ENCODE measurements around the gene IFT27. TPM values are rescaled to one million over a fixed set of nuclear protein-coding genes. Genes with fewer than 3 reads are reported as not detected.

The IFT27 gene
- total RNA-seq, 1 experiment from 2014 or later, result 23.2 TPM

GRCh38 chr22:36797911-36798673 is 22.2 kb upstream of the IFT27 start:
- CTCF ChIA-PET, result no interaction called here

GRCh38 chr22:36797374-36797773 is 21.5 kb upstream of the IFT27 start:
- no TSS peak for BruUV-seq (replicated peaks)
- Histone ChIP-seq H3K27me3 (ENCODE audit: insufficient read depth, low read length) (peaks cover 4% of the 10 kb centered on the region; the same call in 1 of the 2 replicates), H3K79me2 (ENCODE audit: insufficient read depth, low read length) (no peaks in the 10 kb centered on the region), H3K4me2 (ENCODE audit: low read length) (no peak overlapping the region), H3K9me3 (ENCODE audit: control insufficient read depth in 1 of 2, insufficient read depth in 1 of 2, low read depth in 1 of 2, low read length in 2 of 2) (no peaks in the 10 kb centered on the region), H3K9me2 (ENCODE audit: insufficient read depth) (no peaks in the 10 kb centered on the region), H3K9ac (ENCODE audit: low read length) (no peak overlapping the region), H3K4me1 (ENCODE audit: control insufficient read depth in 1 of 2, insufficient read depth in 2 of 2, low read length in 2 of 2) (no peaks in the 10 kb centered on the region), H2AFZ (ENCODE audit: low read depth, low read length, poor library complexity, severe bottlenecking) (no peak overlapping the region), H3K4me3 (replicated peaks in 1 of 2; ENCODE audit: low read depth in 1 of 2, low read length in 2 of 2) (no peak overlapping the region), H4K20me1 (ENCODE audit: insufficient read depth) (no peaks in the 10 kb centered on the region), H3K27ac (ENCODE audit: low read depth, low read length) (no peak overlapping the region), H3K36me3 (ENCODE audit: control insufficient read depth in 1 of 2, insufficient read depth in 2 of 2, low read length in 2 of 2) (no peaks in the 10 kb centered on the region)
- TF ChIP-seq SRF (IDR thresholded peaks at IDR 0.05; ENCODE audit: low read depth) (no peak), POLR2AphosphoS5 (IDR thresholded peaks at IDR 0.05; ENCODE audit: low read depth, low read length) (no peak), SP1 (IDR thresholded peaks at IDR 0.05; ENCODE audit: low read depth) (no peak), ZNF274 (IDR thresholded peaks at IDR 0.05; ENCODE audit: low read depth, low read length) (no peak), SIN3A (IDR thresholded peaks at IDR 0.05; ENCODE audit: low read depth) (no peak), ZFX (IDR thresholded peaks at IDR 0.05) (no peak), CBX3 (IDR thresholded peaks at IDR 0.05; ENCODE audit: low read depth) (no peak), POLR2A (IDR thresholded peaks at IDR 0.05; ENCODE audit: borderline replicate concordance, extremely low read depth, insufficient read depth, insufficient read length) (no peak), EGR1 (IDR thresholded peaks at IDR 0.05; ENCODE audit: low read depth) (no peak), FOSL1 (IDR thresholded peaks at IDR 0.05; ENCODE audit: low read depth) (no peak), CTCF (IDR thresholded peaks at IDR 0.05 in 2 of 3, conservative IDR thresholded peaks at IDR 0.05 in 1 of 3; ENCODE audit: borderline replicate concordance in 1 of 3, insufficient read depth in 1 of 3, low read depth in 2 of 3, low read length in 2 of 3) (no peak), RAD21 (IDR thresholded peaks at IDR 0.05; ENCODE audit: low read depth) (no peak), MAX (IDR thresholded peaks at IDR 0.05) (no peak), CEBPB (IDR thresholded peaks at IDR 0.05; ENCODE audit: low read depth) (no peak), EZH2phosphoT487 (IDR thresholded peaks at IDR 0.05; ENCODE audit: borderline replicate concordance) (no peak), ELF1 (IDR thresholded peaks at IDR 0.05; ENCODE audit: borderline replicate concordance, low read depth) (no peak)
- POLR2A ChIA-PET, result no interaction called here
- RAD21 ChIA-PET (ENCODE audit: low non-redundant PET in 1 of 2, low total read pairs in 2 of 2, uncharacterized antibody in 2 of 2, unreplicated experiment in 2 of 2), result no interaction called here
- CTCF ChIA-PET, result no interaction called here
- intact Hi-C loops (cut with micrococcal nuclease), result no loop called here
- ATAC-seq, result no peak
- no peak for DNase-seq (ENCODE audit: low read depth, low spot score)

More at GRCh38 chr22:36797911-36798673, 22.2 kb upstream of the IFT27 start:
- Histone ChIP-seq H3K4me2 (ENCODE audit: low read length) (no peak overlapping the region), H3K27ac (ENCODE audit: low read depth, low read length) (no peak overlapping the region), H3K4me1 (ENCODE audit: control insufficient read depth in 1 of 2, insufficient read depth in 2 of 2, low read length in 2 of 2) (no peaks in the 10 kb centered on the region), H4K20me1 (ENCODE audit: insufficient read depth) (no peaks in the 10 kb centered on the region), H3K36me3 (ENCODE audit: control insufficient read depth in 1 of 2, insufficient read depth in 2 of 2, low read length in 2 of 2) (no peaks in the 10 kb centered on the region), H3K9me2 (ENCODE audit: insufficient read depth) (no peaks in the 10 kb centered on the region), H3K9ac (ENCODE audit: low read length) (no peak overlapping the region), H3K79me2 (ENCODE audit: insufficient read depth, low read length) (no peaks in the 10 kb centered on the region), H3K27me3 (ENCODE audit: insufficient read depth, low read length) (peaks cover 4% of the 10 kb centered on the region; the same call in 1 of the 2 replicates), H2AFZ (ENCODE audit: low read depth, low read length, poor library complexity, severe bottlenecking) (no peak overlapping the region), H3K9me3 (ENCODE audit: control insufficient read depth in 1 of 2, insufficient read depth in 1 of 2, low read depth in 1 of 2, low read length in 2 of 2) (no peaks in the 10 kb centered on the region), H3K4me3 (replicated peaks in 1 of 2; ENCODE audit: low read depth in 1 of 2, low read length in 2 of 2) (no peak overlapping the region)
- no peak for DNase-seq (ENCODE audit: low read depth, low spot score)
- intact Hi-C loops (cut with micrococcal nuclease), result no loop called here
- ChIA-PET RAD21 (ENCODE audit: low non-redundant PET in 1 of 2, low total read pairs in 2 of 2, uncharacterized antibody in 2 of 2, unreplicated experiment in 2 of 2) (no interaction called here), POLR2A (no interaction called here)
- no peak for ATAC-seq
- BruUV-seq (replicated peaks), result no TSS peak
- TF ChIP-seq EZH2 (IDR thresholded peaks at IDR 0.05) (no peak), ELF1 (IDR thresholded peaks at IDR 0.05; ENCODE audit: borderline replicate concordance, low read depth) (no peak), CEBPB (IDR thresholded peaks at IDR 0.05; ENCODE audit: low read depth) (no peak), YY1 (IDR thresholded peaks at IDR 0.05; ENCODE audit: extremely low read depth, insufficient replicate concordance, low read depth, low read length) (no peak), JUND (IDR thresholded peaks at IDR 0.05) (no peak), ZNF274 (IDR thresholded peaks at IDR 0.05; ENCODE audit: low read depth, low read length) (no peak), SIN3A (IDR thresholded peaks at IDR 0.05; ENCODE audit: low read depth) (no peak), ZFX (IDR thresholded peaks at IDR 0.05) (no peak), EZH2phosphoT487 (IDR thresholded peaks at IDR 0.05; ENCODE audit: borderline replicate concordance) (no peak)

Data from HCT116 (cell line).